DND-41 (cell line): ENCODE results near the gene PLGRKT.
"Not testable (repeated sequence)": the region's sequence is repeated elsewhere in the genome, so short reads cannot be mapped to it uniquely, and the experiment has no call there.

Source experiments
- CTCF ChIP-seq: IDR thresholded peaks from 2 replicates; pipeline ENCODE4 v1.5.1; 2012; ENCODE audit warnings: borderline replicate concordance, low read length, moderate library complexity, mild to moderate bottlenecking; ENCODE audit not compliant: poor library complexity, severe bottlenecking; ENCODE audit errors: extremely low read depth
- EZH2 ChIP-seq: IDR thresholded peaks from 3 replicates; pipeline ENCODE4 v1.6.1; 2012; ENCODE audit warnings: borderline replicate concordance, low read depth, mild to moderate bottlenecking, moderate library complexity, low read length, inconsistent platforms; ENCODE audit not compliant: severe bottlenecking

- TF ChIP-seq CTCF, EZH2: not testable (repeated sequence)
Observed at GRCh38 chr9:5433841-5434810, 3.6 kb downstream of the PLGRKT start.
